GM18511 (cell line): ENCODE results near the gene KLK3.
A peak's percentile ranks its signal among the peaks of the same experiment; 100 is the strongest.
"Not testable (repeated sequence)": the region's sequence is repeated elsewhere in the genome, so short reads cannot be mapped to it uniquely, and the experiment has no call there.

Source experiments
- ATAC-seq: cut with Tn5 transposase; IDR thresholded peaks from one replicate; pipeline ENCODE4 v1.9.1; 2021; ENCODE audit warnings: mild to moderate bottlenecking, moderate library complexity; ENCODE audit not compliant: unreplicated experiment

The KLK3 gene

DNA sequence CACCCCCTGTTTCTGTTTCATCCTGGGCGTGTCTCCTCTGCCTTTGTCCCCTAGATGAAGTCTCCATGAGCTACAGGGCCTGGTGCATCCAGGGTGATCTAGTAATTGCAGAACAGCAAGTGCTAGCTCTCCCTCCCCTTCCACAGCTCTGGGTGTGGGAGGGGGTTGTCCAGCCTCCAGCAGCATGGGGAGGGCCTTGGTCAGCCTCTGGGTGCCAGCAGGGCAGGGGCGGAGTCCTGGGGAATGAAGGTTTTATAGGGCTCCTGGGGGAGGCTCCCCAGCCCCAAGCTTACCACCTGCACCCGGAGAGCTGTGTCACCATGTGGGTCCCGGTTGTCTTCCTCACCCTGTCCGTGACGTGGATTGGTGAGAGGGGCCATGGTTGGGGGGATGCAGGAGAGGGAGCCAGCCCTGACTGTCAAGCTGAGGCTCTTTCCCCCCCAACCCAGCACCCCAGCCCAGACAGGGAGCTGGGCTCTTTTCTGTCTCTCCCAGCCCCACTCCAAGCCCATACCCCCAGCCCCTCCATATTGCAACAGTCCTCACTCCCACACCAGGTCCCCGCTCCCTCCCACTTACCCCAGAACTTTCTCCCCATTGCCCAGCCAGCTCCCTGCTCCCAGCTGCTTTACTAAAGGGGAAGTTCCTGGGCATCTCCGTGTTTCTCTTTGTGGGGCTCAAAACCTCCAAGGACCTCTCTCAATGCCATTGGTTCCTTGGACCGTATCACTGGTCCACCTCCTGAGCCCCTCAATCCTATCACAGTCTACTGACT is at the start of gene KLK3:
KLK3 (plus strand) TSS at position 280 of the 775 bp plus-strand sequence; CDS start at position 321, 41 bp downstream.
- no peak for ATAC-seq

DNA sequence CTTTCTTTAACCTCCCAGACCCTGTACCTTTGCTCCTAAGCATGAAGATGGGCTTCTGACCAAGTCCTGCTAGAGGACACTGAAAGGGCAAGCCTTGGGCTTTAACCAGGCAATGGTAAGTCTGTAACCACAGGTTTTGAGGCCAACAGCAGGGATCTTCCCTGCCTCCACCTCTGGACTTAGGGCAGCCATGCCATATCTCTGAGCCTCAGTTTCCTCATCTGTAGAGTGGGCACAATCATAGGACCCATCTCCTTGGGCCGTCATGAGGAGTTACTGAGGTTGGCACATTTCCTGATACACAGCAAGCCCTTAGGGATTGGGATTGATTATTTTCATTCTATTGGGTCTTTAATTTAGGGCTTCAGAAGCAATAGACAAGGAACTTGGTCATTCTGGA is 45.9 kb upstream of the KLK3 start:
- no peak for ATAC-seq

DNA sequence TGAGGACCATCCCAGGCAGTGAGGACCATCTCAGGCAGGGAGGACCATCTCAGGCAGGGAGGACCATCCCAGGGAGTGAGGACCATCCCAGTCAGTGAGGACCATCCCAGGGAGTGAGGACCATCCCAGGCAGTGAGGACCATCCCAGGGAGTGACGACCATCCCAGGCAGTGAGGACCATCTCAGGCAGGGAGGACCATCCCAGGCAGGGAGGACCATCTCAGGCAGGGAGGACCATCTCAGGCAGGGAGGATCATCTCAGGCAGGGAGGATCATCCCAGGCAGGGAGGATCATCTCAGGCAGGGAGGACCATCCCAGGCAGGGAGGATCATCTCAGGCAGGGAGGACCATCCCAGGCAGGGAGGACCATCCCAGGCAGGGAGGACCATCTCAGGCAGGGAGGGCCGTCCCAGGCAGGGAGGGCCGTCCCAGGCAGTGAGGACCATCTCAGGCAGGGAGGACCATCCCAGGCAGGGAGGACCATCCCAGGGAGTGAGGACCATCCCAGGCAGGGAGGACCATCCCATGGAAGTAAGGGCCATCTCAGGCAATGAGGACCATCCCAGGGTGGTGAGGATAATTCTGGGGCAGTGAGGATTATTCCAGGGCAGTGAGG is 43.0 kb upstream of the KLK3 start:
- not testable (repeated sequence) for ATAC-seq

DNA sequence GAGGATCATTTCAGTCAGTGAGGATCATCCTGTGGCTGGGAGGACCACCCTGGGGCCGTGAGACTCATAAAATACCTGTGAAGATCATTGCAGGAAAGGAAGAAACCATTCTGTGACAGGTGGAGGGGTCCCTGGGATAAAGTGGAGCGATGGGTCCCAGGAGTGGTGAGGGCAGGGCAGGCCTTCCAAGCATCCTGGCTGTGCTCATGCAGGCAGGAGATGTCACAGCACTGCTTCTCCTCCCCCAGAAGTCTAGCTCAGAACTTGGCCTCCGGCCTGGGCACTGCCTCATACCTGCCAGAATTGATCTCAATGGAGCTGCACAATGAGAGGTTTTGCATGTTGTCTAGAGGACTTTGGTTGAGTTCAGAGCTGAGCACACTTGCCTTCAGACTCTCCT is 42.2 kb upstream of the KLK3 start:
- no peak for ATAC-seq

DNA sequence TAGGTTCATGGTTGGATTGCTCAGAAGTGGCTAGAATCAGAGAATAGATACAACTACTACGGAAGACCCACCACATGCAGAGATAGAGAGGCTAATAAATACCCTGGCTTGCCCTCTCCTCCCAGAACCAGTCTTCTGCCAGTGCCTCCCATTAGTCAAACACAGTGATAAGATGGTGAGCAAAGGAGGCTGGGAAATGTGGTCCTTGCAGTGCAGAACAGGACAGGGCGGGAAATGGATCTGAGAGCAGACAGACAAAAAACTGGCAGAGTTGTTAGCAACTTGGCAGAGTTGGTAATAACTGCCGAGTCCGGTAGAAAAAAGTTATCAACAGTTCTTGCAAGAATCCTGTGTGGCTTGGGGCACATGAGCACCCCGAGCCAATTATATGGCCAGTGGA is 39.8 kb upstream of the KLK3 start:
- no peak for ATAC-seq

DNA sequence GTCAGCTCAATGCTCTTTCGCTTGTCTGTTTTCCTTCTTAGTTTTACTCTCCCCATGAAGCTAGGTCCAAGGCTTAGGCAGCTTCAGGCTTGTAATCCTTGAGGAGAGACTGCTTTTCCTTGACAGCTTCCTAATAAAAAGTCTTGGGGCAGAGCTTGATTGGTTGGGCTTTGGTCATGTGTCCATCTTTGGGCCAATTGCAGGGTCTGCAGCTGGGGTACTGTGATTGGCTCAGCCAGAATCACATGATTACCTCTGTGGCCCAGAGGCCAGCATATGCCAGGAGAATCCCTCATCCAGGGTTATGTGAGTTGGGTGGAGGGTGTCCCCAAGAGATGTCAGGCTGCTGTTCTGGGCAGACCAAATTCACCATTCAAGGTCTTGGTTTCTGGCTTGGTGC is 39.3 kb upstream of the KLK3 start:
- no peak for ATAC-seq

DNA sequence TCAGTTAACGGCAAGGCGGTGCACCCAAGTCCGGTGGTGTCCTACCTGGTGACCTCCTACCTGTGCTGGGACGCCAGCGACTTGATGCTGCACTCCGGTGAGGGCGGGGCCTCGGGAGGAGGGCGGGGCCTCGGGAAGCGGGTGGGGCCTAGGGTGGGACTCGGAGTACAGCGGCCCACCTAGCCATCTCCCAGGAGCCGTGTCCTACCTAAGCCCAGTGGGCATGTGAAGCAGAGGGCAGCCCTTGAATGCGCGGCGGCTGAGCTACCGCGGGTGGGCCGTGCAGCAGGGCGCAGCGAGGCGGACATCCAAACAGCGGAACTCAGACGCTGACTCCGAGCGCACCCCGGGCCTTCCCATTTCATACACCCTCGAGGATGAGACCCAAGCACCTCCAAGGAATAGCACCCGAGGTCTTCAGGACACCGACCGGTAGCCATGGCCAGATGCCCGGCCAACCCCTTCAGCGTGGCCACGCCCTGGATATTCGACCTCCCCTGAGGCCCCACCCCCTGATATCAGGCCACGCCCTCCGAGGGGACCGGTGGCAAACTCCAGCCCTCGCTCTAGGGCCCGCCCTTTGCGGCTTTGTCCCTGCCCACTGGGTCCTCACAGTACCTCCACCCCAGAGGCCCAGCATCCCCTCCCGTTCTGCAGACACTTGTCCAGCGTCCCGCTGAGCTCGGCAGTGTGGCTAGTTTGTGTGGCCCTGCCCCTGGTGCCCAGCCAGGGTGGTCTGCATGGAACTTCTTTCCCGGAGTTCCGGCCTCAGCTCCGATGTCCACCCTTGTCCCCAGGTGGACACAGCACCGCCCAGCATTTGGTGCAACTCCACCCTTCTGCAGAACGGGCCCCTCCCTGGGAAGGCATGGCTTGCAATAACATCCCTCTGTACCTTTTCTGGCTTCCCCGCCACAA is 36.5 kb upstream of the KLK3 start:
- ATAC-seq = peak; percentile 69

DNA sequence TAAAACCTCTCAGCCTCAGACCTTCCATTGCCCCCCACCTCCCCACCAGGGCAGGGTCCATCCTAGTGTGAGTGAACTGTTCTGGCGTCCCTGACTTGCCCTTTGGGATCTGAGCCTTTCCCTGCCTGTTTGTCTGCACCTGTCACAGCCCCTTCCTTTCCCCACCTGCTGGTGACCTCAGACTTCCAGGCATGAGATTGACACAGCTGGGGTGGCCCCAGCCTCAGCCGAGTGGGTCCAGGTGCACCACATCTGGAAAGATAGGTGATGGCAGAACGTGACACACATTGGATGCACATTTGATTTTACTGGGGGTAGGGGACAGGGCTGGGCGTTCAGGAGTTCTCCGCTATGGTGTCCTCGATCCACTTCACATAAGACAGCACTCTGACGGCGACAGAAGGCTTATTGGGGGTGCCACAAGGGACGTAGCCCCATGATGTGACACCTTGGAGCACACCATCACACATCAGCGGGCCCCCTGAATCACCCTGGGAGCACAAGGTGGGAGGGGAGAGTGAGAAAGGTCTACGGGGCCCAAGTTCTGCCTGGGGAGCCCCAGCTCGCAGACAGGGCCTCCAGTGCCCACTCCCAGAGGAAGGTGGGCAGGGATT is 35.7 kb upstream of the KLK3 start:
- no peak for ATAC-seq

DNA sequence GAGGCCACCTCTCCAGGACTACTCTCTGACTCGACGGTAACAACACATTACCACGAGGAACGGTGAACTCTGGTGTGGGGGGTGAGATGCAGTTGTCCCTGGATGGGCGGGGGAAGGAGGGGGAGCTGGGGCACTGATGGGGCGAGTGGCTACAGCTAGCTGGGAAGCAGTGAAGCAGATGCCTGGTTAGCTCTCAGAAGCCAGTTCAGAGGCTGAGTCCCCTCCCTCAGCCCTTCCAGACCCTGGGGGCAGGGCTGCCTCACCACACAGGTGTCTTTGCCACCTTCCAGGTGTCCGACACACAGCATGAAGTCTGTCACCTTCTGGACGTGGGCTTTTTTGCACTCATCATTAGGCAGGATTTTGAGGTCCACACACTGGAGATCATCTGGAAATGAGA is 35.1 kb upstream of the KLK3 start:
- no peak for ATAC-seq

DNA sequence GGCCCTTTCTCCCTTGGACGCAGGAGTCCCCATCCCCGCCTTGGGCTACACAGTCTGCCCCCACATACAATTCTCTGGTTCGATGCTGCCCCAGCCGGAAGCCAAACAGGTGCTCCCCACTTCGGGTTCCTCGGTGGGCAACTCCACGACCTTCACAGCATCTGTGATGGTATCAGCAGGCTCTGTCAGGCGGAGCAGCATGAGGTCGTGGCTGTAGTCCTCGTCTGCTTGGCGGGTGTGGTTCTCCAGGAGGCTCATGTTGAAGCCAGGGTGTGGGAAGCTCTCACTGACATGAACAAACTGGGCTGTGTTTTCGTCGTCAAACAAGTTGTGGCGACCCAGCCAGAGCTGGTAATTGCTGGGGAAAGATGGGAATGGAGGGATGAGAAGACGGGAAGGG is 34.6 kb upstream of the KLK3 start:
- no peak for ATAC-seq

DNA sequence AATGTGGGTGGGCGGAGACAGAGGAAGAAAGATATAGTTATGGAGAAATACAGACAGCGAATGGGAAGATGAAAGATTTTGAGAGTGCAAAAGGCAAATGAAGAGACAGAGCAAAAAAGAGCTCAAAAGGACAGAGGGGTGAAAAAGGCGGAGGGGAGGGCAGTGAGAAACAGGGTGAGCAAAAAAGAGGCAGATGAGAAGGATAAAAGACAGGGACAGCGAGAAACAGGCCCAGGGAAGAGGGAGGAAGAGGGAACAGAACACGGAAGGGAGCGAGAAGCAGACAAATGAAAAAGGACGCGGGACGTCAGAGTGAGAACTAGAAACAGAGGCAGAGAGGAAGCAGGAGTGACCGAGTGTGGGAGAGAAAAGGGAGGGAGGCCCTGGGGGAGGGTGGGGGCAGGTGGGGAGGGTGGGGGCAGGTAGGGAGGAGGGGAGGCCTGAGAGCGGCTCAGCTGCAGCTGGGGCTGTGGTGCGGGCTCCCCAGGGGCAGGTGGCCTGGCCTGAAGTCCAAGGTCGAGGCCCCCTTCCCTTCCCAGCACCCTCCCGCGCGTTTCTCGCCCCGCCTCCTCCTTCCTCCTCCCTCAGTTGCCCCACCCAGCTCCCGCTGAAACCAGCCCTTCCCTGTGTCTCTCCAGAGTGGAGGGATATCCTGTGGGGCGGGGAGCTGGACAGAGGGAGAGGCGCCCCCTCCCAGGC is 34.0 kb upstream of the KLK3 start:
- no peak for ATAC-seq

DNA sequence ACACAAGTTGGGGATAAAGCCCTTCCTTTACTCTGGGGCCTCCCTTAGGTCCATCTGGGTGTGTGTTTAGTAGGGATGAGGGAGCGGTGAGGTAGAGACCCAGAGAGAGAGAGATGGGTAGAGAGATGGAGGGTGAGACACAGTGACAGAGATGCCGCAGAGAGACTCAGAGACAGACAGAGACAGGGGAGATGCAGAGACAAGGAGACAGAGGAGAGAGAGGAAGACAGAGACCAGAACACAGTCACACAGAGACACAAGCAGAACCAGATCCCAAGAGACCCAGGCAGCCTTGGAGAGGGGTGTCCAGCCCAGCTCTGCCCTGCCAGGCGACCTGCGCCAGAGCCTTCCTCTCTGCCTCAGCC is 33.5 kb upstream of the KLK3 start:
- no peak for ATAC-seq

DNA sequence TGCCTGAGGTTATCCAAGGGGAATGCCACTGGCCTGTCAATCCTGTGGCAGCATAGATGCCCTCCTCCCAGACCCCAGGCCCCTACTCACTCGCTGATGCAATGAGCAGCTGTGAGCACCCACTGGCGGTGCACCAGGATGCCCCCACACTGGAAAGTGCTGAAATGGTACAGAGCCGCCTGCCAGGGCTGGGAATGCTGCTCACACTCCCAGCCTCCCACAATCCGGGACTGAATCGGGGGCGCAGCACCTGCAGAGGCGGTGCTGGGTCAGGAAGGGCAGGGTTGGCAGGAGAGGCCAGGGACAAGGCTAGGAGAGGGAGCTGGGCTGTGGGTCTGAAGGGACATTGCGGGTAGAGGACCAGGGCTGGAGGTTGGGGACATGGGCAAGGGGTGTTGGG is 33.1 kb upstream of the KLK3 start:
- no peak for ATAC-seq

DNA sequence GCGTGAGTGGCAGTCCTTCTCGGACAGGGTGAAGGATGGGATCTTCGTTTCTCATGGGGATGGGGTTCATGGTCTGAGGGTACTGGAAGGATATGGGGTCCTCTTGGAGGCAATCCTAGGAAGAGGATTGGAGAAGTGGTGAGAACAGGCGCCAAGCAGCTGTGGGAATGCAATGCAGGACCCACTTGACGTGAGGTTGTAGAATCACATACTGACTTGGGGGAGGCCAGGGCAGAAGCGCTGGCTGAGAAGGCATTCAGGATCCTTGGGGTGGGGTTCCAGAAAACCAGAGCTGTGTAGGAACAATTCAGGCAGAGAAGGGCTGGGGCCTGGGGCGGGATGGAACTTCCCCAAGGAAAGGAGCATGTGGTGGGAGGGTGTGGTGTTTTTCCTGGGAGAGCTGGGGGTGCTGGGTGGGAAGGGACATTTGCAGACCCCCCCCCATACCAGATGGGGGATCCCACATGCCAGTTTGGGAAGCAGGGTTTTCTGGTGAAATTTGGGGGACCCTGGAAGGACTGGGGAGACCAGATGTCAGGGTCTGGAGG is 32.0 kb upstream of the KLK3 start:
- no peak for ATAC-seq

DNA sequence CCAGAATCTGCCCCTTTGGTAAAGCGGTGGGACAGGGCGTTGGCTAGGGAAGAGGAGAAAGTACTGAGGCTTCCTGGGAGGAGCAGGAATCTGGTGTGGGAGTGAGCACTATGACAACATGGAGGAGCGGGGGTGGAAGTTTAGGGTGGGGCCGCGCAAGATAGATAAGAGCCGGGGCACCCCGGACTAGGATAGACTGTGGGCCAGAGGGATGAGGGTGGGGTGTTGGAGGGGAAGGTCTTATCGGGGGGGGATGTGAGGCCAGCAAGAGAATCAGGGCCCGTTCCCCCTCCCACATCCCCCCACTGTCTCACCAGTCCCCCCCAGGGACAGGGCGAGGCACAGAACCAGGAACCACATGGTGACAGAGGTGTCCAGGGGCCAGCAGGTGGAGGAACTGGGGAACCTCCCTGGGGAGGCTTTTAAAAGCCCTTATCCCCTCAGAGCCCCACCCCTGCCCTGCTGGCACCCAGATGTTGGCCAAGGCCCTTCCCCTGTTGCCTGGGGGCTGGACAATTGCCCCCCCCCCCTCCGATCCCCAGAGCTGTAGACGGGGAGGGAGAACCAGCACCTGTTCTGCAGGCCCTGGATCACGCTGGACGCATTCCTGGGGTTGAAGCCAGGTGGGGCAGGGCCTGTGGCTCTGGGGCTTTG is 31.2 kb upstream of the KLK3 start, which contains the start of gene KLK1:
KLK1 (minus strand) TSS at position 399 of the 654 bp plus-strand sequence; CDS start at position 360, 39 bp downstream.
- ATAC-seq = no peak

DNA sequence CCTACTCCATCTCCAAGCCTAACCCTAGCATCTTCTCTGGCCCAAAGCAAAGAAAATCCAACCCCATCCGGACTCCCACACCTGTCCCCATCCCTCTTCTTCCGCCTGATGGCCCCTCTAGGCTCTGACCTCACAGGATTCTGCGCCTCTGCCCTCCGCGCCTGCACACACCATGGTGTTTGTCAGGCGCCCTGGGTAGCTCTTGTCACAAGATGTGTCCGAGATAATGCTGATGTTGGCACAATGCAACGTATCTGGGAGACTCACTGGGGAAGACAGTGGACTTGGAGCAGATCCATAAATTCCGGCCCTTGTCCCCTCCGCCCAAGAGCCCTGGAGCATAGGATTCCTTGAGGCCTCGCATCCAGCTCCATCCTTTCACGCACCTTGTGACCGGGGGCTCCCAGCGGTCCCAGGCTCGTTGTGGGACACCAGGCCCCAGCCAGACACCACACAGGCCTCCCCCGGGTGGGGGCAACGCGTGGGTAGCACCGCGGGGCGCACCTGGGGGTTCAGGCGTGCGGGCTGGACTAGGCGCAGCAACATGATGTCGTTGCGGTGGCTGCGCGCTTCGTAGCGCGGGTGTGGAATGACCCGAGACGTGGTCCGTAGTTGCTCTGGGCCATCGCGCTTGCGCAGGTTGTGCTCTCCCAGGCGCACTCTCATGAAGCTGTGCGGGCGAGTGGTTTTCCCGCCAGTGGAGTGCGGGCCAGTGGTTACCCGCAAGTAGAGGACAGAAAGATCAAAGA is 28.0 kb upstream of the KLK3 start:
- ATAC-seq = no peak

DNA sequence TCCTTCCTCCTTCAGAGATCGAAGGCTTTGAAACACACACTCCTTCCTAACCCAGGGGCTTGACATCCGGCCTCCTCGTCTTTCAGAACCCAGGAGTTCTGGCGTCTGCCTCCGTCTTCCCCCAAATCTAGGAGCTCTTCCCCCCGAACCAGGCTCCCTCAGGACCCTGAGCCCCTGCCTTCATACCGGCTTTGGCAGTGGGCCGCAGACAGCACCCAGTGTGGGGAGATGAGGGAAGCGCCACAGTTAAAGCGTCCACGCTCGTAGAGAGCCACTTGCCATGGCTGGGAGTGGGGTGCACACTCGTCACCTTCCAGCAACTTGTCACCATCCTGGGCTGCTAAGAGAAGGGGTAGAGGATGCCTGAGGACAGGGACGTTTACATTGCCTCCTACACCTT is 27.2 kb upstream of the KLK3 start:
- no peak for ATAC-seq

DNA sequence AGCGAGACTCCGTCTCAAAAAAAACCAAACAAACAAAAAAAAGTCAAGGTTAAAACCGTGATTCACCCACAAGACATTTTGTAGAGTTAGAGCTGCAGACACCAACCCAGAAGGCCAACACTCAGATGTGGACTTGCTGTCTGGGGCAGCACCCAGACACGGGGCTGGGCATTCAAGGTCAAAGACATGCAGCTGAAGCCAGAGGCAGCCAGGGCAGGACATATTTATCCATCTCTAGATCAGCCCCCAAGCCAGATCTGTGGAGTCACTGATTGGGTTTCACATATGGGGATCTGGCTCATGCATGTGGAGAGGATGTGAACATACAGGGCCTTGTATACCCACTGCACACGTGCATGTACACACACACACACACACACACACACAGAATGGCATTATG is 24.9 kb upstream of the KLK3 start:
- ATAC-seq = no peak
